CD4-positive, alpha-beta T cell treated with Interleukin-6 for 4 hours (primary cell): ENCODE data around the gene SRPK2.
"Not testable (repeated sequence)": the region's sequence is repeated elsewhere in the genome, so short reads cannot be mapped to it uniquely, and the experiment has no call there.

Experiments
- DNase-seq: peaks from one replicate; pipeline ENCODE4 v3.0.0-alpha.2; 2020; ENCODE audit warnings: mixed read lengths

The SRPK2 gene

GRCh38 chr7:105215821-105216220 is 172.9 kb downstream of the SRPK2 start:
- DNase-seq: no peak

GRCh38 chr7:105215182-105215581 is 173.5 kb downstream of the SRPK2 start:
- DNase-seq: no peak

GRCh38 chr7:105213611-105214010 is 175.1 kb downstream of the SRPK2 start:
- DNase-seq: no peak

- no peak for DNase-seq
Observed at GRCh38 chr7:105212212-105212611, 176.5 kb downstream of the SRPK2 start.

GRCh38 chr7:105210721-105211205 is 178.0 kb downstream of the SRPK2 start:
- DNase-seq: no peak

GRCh38 chr7:105209870-105210269 is 178.9 kb downstream of the SRPK2 start:
- DNase-seq: peak; percentile 21

GRCh38 chr7:105209433-105209832 is 179.3 kb downstream of the SRPK2 start:
- DNase-seq: no peak

GRCh38 chr7:105206985-105207384 is 181.7 kb downstream of the SRPK2 start:
- DNase-seq: no peak

- DNase-seq: peak; percentile 35
Observed at GRCh38 chr7:105205592-105206237, 183.0 kb downstream of the SRPK2 start.

GRCh38 chr7:105204953-105205352 is 183.8 kb downstream of the SRPK2 start:
- DNase-seq: no peak

GRCh38 chr7:105204520-105204919 is 184.2 kb downstream of the SRPK2 start:
- DNase-seq: no peak

GRCh38 chr7:105202616-105203015 is 186.1 kb downstream of the SRPK2 start:
- DNase-seq: no peak

GRCh38 chr7:105199386-105199785 is 189.3 kb downstream of the SRPK2 start:
- no peak for DNase-seq

GRCh38 chr7:105198223-105198622 is 190.5 kb downstream of the SRPK2 start:
- no peak for DNase-seq

- no peak for DNase-seq
Observed at GRCh38 chr7:105196473-105196872, 192.2 kb downstream of the SRPK2 start.

- DNase-seq: no peak
Observed at GRCh38 chr7:105195891-105196290, 192.8 kb downstream of the SRPK2 start.

GRCh38 chr7:105194959-105195358 is 193.8 kb downstream of the SRPK2 start:
- not testable (repeated sequence) for DNase-seq

- DNase-seq: no peak
Observed at GRCh38 chr7:105191331-105191730, 197.4 kb downstream of the SRPK2 start.

GRCh38 chr7:105189859-105190492 is 198.7 kb downstream of the SRPK2 start:
- DNase-seq: no peak

- no peak for DNase-seq
Observed at GRCh38 chr7:105188201-105188600, 200.5 kb downstream of the SRPK2 start.

GRCh38 chr7:105187302-105188169 is 201.2 kb downstream of the SRPK2 start:
- no peak for DNase-seq

- DNase-seq: no peak
Observed at GRCh38 chr7:105185290-105186010, 203.3 kb downstream of the SRPK2 start.

GRCh38 chr7:105180002-105180401 is 208.7 kb downstream of the SRPK2 start:
- no peak for DNase-seq
